Measurements from ENCODE around the gene ACVR1B.

ACVR1B gene

GRCh38 chr12:51942501-51943000 lies 8.9 kb upstream of the ACVR1B start:
- DNase-seq (ENCODE audit: low read depth), result no peak

- no peak for DNase-seq (ENCODE audit: low read depth)
Observed at GRCh38 chr12:51943346-51943745, 8.2 kb upstream of the ACVR1B start.

GRCh38 chr12:51944608-51945233 lies 6.8 kb upstream of the ACVR1B start:
- no peak for DNase-seq (ENCODE audit: low read depth)

GRCh38 chr12:51947246-51947996 lies 4.1 kb upstream of the ACVR1B start:
- DNase-seq (ENCODE audit: low read depth), result no peak

GRCh38 chr12:51948066-51948465 lies 3.4 kb upstream of the ACVR1B start:
- no peak for DNase-seq (ENCODE audit: low read depth)

- no peak for DNase-seq (ENCODE audit: low read depth)
Observed at GRCh38 chr12:51949342-51950030, 2.0 kb upstream of the ACVR1B start.

GRCh38 chr12:51950682-51951198 lies 759 bp upstream of the ACVR1B start:
- DNase-seq (ENCODE audit: low read depth), result no peak

- no peak for DNase-seq (ENCODE audit: low read depth)
Observed at GRCh38 chr12:51951843-51952722, 584 bp downstream of the ACVR1B start.

- no peak for DNase-seq (ENCODE audit: low read depth)
Observed at GRCh38 chr12:51953089-51953488, 1.6 kb downstream of the ACVR1B start.

GRCh38 chr12:51953864-51954263 lies 2.4 kb downstream of the ACVR1B start:
- no peak for DNase-seq (ENCODE audit: low read depth)

- DNase-seq (ENCODE audit: low read depth), result peak; percentile 60
Observed at GRCh38 chr12:51954561-51955361, 3.3 kb downstream of the ACVR1B start.

- DNase-seq (ENCODE audit: low read depth), result no peak
Observed at GRCh38 chr12:51955702-51956101, 4.2 kb downstream of the ACVR1B start.

GRCh38 chr12:51958542-51958941 lies 7.0 kb downstream of the ACVR1B start:
- DNase-seq (ENCODE audit: low read depth), result no peak

- peak; percentile 64 for DNase-seq (ENCODE audit: low read depth)
Observed at GRCh38 chr12:51959211-51959610, 7.7 kb downstream of the ACVR1B start.

GRCh38 chr12:51959921-51960320 lies 8.4 kb downstream of the ACVR1B start:
- no peak for DNase-seq (ENCODE audit: low read depth)

- no peak for DNase-seq (ENCODE audit: low read depth)
Observed at GRCh38 chr12:51960488-51960887, 9.0 kb downstream of the ACVR1B start.

GRCh38 chr12:51960890-51961289 lies 9.4 kb downstream of the ACVR1B start:
- no peak for DNase-seq (ENCODE audit: low read depth)

GRCh38 chr12:51961834-51962233 lies 10.3 kb downstream of the ACVR1B start:
- DNase-seq (ENCODE audit: low read depth), result no peak

GRCh38 chr12:51962737-51963136 lies 11.2 kb downstream of the ACVR1B start:
- DNase-seq (ENCODE audit: low read depth), result no peak

- DNase-seq (ENCODE audit: low read depth), result no peak
Observed at GRCh38 chr12:51963477-51963876, 12.0 kb downstream of the ACVR1B start.

- no peak for DNase-seq (ENCODE audit: low read depth)
Observed at GRCh38 chr12:51969643-51970042, 18.1 kb downstream of the ACVR1B start.

Measured in iris pigment epithelial cell (primary cell).